CD4-positive, alpha-beta T cell (primary cell): ENCODE data around the gene CCL17. TPM values are rescaled to one million over a fixed set of nuclear protein-coding genes. Genes with fewer than 3 reads are reported as not detected.

Experiments
- ATAC-seq: fragments of 200-7000 bp; cut with Tn5 transposase; one replicate; pipeline ENCODE4 v1.10.0; 2022; ENCODE audit warnings: mild to moderate bottlenecking; ENCODE audit not compliant: poor library complexity
- CTCF ChIA-PET: fragments of 350-600 bp; sonication (Branson Sonifier 250); formaldehyde crosslinking; loops from one replicate; lab custom pipeline; 2021; ENCODE audit warnings: antibody characterized with exemption, inconsistent platforms; lab: Charles Lee
- POLR2A ChIA-PET: fragments of 350-600 bp; sonication (Branson Sonifier 250); formaldehyde crosslinking; loops from one replicate; lab custom pipeline; 2021; ENCODE audit warnings: antibody characterized with exemption, inconsistent platforms; lab: Charles Lee
- DNase-seq, 14 experiments: peaks; one replicate each; pipeline ENCODE4 v3.0.0-alpha.2; 2013 to 2020; ENCODE audit warnings: mixed read lengths in 2 of 14
- H3K27ac ChIP-seq, 2 donors: one replicate each; pipeline versions ENCODE4 v1.5.1 to v1.7.0; 2013; ENCODE audit warnings: low read length in 2 of 2, low read depth in 1 of 2, mild to moderate bottlenecking in 1 of 2
- H3K27me3 ChIP-seq, 2 experiments: 1 replicate in 1 of 2; 2 replicates in 1 of 2; pipeline versions ENCODE4 v1.6.1 to v1.7.0; 2013; ENCODE audit warnings: low read length in 2 of 2, control low read depth in 1 of 2, mild to moderate bottlenecking in 1 of 2, moderate library complexity in 1 of 2; ENCODE audit not compliant: insufficient read depth in 2 of 2, control insufficient read depth in 1 of 2
- H3K36me3 ChIP-seq: one replicate; pipeline ENCODE4 v1.6.1; 2013; ENCODE audit warnings: low read length, control low read depth; ENCODE audit not compliant: insufficient read depth
- H3K4me1 ChIP-seq: one replicate; pipeline ENCODE4 v1.6.1; 2013; ENCODE audit warnings: low read length, control low read depth; ENCODE audit not compliant: insufficient read depth
- H3K4me3 ChIP-seq: one replicate; pipeline ENCODE4 v1.5.1; 2013; ENCODE audit warnings: mild to moderate bottlenecking, low read length, moderate library complexity
- H3K9me3 ChIP-seq, 2 experiments: 1 replicate in 1 of 2; 2 replicates in 1 of 2; pipeline versions ENCODE4 v1.6.1 to v1.7.0; 2013; ENCODE audit warnings: low read length in 2 of 2, mild to moderate bottlenecking in 2 of 2, control low read depth in 1 of 2, moderate library complexity in 1 of 2; ENCODE audit not compliant: control insufficient read depth in 1 of 2, insufficient read depth in 1 of 2
- H3K27ac Mint-ChIP-seq: one replicate; pipeline ENCODE4 v1.8.0; 2020; ENCODE audit warnings: mixed read lengths
- H3K27me3 Mint-ChIP-seq: one replicate; pipeline ENCODE4 v1.8.0; 2021; ENCODE audit warnings: mixed read lengths
- H3K36me3 Mint-ChIP-seq: one replicate; pipeline ENCODE4 v1.8.0; 2021; ENCODE audit warnings: low read depth, mixed read lengths
- H3K4me1 Mint-ChIP-seq: one replicate; pipeline ENCODE4 v1.8.0; 2021; ENCODE audit warnings: low read depth, mixed read lengths
- H3K4me3 Mint-ChIP-seq: one replicate; pipeline ENCODE4 v1.8.0; 2020; ENCODE audit warnings: mild to moderate bottlenecking, mixed read lengths
- H3K9me3 Mint-ChIP-seq: one replicate; pipeline ENCODE4 v1.8.0; 2020; ENCODE audit warnings: mixed read lengths
- CTCF ChIP-seq: fragments of 200-600 bp; IDR thresholded peaks from one replicate; pipeline ENCODE4 v1.8.0; 2022; ENCODE audit warnings: antibody characterized with exemption, mild to moderate bottlenecking
- intact Hi-C, 2 experiments: fragments of 100-400 bp; cut with DNase I in 1 of 2; cut with micrococcal nuclease in 1 of 2; formaldehyde crosslinking; loops; one replicate each; pipeline versions ENCODE4 v1.15.1 to v1.9.0; 2023 to 2025; cut with DNase I, micrococcal nuclease
- total RNA-seq, 174 experiments: library from RNA in 2 of 174; stranded (reverse) in 2 of 174; gene quantifications; one replicate each; pipeline ENCODE4 v1.2.3 and lab custom pipeline; 2021 to 2026

CCL17 gene
- total RNA-seq, 2 experiments from 2014 or later, result not detected

DNA sequence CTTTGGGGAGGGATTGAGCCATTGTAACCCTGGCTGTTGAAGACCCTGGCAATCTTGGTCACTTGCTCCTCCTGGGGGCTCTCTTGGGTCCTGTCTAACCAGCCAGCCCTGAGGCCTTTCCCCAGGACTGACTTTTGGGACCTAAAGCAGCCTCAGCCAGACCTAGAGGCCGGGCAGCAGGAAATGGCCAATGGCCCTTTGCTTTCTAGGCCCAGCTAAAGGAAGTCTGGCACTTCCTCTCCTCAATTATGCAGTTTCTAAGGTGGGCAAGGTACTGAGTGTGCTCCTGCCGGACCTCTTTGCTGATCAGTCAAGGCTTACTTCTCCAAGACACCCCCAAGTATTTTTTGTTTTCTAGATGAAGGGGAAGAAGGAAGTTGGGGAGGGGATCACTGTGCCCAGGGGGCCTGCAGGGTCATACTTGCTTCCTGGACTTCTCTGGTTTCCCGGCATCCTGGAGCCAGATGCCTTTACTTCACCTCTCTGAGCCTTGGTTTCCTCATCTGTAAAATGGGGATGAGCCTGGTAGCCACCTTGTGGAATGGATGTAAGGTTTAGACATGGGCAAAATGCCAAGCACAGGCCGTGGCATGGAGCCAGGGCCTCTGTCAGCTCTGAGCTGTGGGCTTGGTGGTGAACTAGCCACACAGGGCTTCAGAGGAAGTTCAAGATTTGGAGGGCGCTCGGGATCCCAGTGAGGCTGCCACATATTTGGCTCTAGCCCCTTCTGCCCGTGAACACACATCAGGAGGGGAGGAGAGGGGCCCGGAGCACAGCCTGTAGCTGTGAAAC, 23.7 kb upstream of the CCL17 start:
- Histone ChIP-seq H3K4me3 (no peak overlapping the region), H3K27me3 (peaks cover 0 to 2% of the 10 kb centered on the region in 2 experiments), H3K9me3 (no peaks in the 10 kb centered on the region), H3K27ac (no peak overlapping the region), H3K36me3 (no peaks in the 10 kb centered on the region), H3K4me1 (peaks cover 4% of the 10 kb centered on the region)
- Mint-ChIP-seq H3K27me3 (no peaks in the 10 kb centered on the region), H3K27ac (no peak overlapping the region), H3K9me3 (no peaks in the 10 kb centered on the region), H3K4me3 (no peak overlapping the region), H3K36me3 (no peaks in the 10 kb centered on the region), H3K4me1 (no peaks in the 10 kb centered on the region)
- POLR2A ChIA-PET, result no interaction called here
- DNase-seq (peak in 4 of 14 experiments; percentile 3 to 18 (median 4)), ATAC-seq (no peak)
- intact Hi-C loops, result no loop called here
- CTCF ChIA-PET, result no interaction called here
- no peak for TF ChIP-seq CTCF

- POLR2A ChIA-PET, result no interaction called here
- Mint-ChIP-seq H3K36me3 (no peaks in the 10 kb centered on the region), H3K27ac (no peak overlapping the region), H3K9me3 (no peaks in the 10 kb centered on the region), H3K4me3 (no peak overlapping the region), H3K27me3 (no peaks in the 10 kb centered on the region), H3K4me1 (no peaks in the 10 kb centered on the region)
- H3K27me3 ChIP-seq, result peaks cover 0 to 2% of the 10 kb centered on the region in 2 experiments
- intact Hi-C loops, result no loop called here
- H3K36me3 ChIP-seq, result no peaks in the 10 kb centered on the region
- ATAC-seq (no peak), DNase-seq (no peak)
- peaks cover 4% of the 10 kb centered on the region for H3K4me1 ChIP-seq
- H3K9me3 ChIP-seq, result no peaks in the 10 kb centered on the region
- CTCF ChIA-PET, result no interaction called here
- no peak overlapping the region for H3K27ac ChIP-seq
- TF ChIP-seq CTCF, result no peak
- H3K4me3 ChIP-seq, result no peak overlapping the region
Observed at GRCh38 chr16:57381791-57382534, 22.6 kb upstream of the CCL17 start.

DNA sequence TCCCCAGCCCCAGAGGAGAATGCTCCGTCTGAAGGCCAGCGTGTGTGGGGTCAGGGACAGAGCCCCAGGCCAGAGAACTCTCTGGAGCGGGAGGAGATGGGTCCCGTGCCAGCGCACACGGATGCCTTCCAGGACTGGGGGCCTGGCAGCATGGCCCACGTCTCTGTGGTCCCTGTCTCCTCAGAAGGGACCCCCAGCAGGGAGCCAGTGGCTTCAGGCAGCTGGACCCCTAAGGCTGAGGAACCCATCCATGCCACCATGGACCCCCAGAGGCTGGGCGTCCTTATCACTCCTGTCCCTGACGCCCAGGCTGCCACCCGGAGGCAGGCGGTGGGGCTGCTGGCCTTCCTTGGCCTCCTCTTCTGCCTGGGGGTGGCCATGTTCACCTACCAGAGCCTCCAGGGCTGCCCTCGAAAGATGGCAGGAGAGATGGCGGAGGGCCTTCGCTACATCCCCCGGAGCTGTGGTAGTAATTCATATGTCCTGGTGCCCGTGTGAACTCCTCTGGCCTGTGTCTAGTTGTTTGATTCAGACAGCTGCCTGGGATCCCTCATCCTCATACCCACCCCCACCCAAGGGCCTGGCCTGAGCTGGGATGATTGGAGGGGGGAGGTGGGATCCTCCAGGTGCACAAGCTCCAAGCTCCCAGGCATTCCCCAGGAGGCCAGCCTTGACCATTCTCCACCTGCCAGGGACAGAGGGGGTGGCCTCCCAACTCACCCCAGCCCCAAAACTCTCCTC, 21.9 kb upstream of the CCL17 start:
- ATAC-seq (no peak), DNase-seq (no peak)
- ChIA-PET CTCF (no interaction called here), POLR2A (no interaction called here)
- Mint-ChIP-seq H3K4me3 (no peak overlapping the region), H3K27ac (no peak overlapping the region), H3K4me1 (no peaks in the 10 kb centered on the region), H3K9me3 (no peaks in the 10 kb centered on the region), H3K36me3 (no peaks in the 10 kb centered on the region), H3K27me3 (no peaks in the 10 kb centered on the region)
- no peak overlapping the region for H3K27ac ChIP-seq
- H3K9me3 ChIP-seq, result no peaks in the 10 kb centered on the region
- intact Hi-C loops, result no loop called here
- H3K27me3 ChIP-seq, result peaks cover 0 to 2% of the 10 kb centered on the region in 2 experiments
- H3K4me1 ChIP-seq, result peaks cover 4% of the 10 kb centered on the region
- H3K4me3 ChIP-seq, result no peak overlapping the region
- no peaks in the 10 kb centered on the region for H3K36me3 ChIP-seq
- no peak for TF ChIP-seq CTCF
